Loucy (cell line): Measurements from ENCODE around the gene VKORC1.

Source experiments
- CTCF ChIP-seq: fragments of 200-600 bp; sonication (generic); conservative IDR thresholded peaks from 2 replicates; pipeline ENCODE4 v1.5.1; 2014; ENCODE audit warnings: mild to moderate bottlenecking, antibody characterized with exemption, low read length
- EZH2phosphoT487 ChIP-seq: fragments of 200-600 bp; IDR thresholded peaks from 2 replicates; pipeline ENCODE4 v1.6.1; 2018; ENCODE audit warnings: antibody characterized with exemption, mild to moderate bottlenecking, moderate library complexity, borderline replicate concordance

- TF ChIP-seq CTCF (no peak), EZH2phosphoT487 (no peak)
Observed at GRCh38 chr16:31107465-31107867, 12.9 kb upstream of the VKORC1 start.
